ENCODE measurements around the gene BLOC1S3. TPM values are rescaled to one million over a fixed set of nuclear protein-coding genes. Genes with fewer than 3 reads are reported as not detected.

The BLOC1S3 gene
- total RNA-seq, 2 donors from 2014 or later: 9.4 to 11.3 TPM

- Histone ChIP-seq H3K4me3 (ENCODE audit: low read length) (no peak overlapping the region), H3K4me1 (ENCODE audit: control insufficient read depth, insufficient read depth, low read length) (no peaks in the 10 kb centered on the region), H3K36me3 (ENCODE audit: control insufficient read depth, insufficient read depth, low read length) (peaks cover 4% of the 10 kb centered on the region), H3K27me3 (ENCODE audit: control insufficient read depth, insufficient read depth, low read length, poor library complexity, severe bottlenecking) (no peaks in the 10 kb centered on the region), H3K9ac (ENCODE audit: extremely low read depth, low read length, poor library complexity, severe bottlenecking) (no peak overlapping the region), H3K27ac (ENCODE audit: low read depth, low read length) (no peak overlapping the region), H3K9me3 (ENCODE audit: control insufficient read depth, low read length) (no peaks in the 10 kb centered on the region)
- no peak for DNase-seq
- peaks cover 8% of the 10 kb centered on the region for H3K4me1 Mint-ChIP-seq
- no peaks in the 10 kb centered on the region for H3K36me3 Mint-ChIP-seq (ENCODE audit: low read depth)
- 76 to 85% methylated on average over 8 to 13 of the region's 13 CpGs for WGBS, 2 experiments (ENCODE audit: insufficient coverage in 1 of 2, insufficient read length in 1 of 2)
- H3K27ac Mint-ChIP-seq: no peak overlapping the region
- H3K27me3 Mint-ChIP-seq (ENCODE audit: insufficient read depth): no peaks in the 10 kb centered on the region
- TF ChIP-seq CTCF (conservative IDR thresholded peaks at IDR 0.05): no peak
- no peak overlapping the region for H3K4me3 Mint-ChIP-seq
- no peaks in the 10 kb centered on the region for H3K9me3 Mint-ChIP-seq
Observed at GRCh38 chr19:45130888-45131615, 47.5 kb upstream of the BLOC1S3 start.

- peaks cover 4% of the 10 kb centered on the region for H3K36me3 ChIP-seq (ENCODE audit: control insufficient read depth, insufficient read depth, low read length)
- H3K27me3 Mint-ChIP-seq (ENCODE audit: insufficient read depth): no peaks in the 10 kb centered on the region
- no peak overlapping the region for H3K9ac ChIP-seq (ENCODE audit: extremely low read depth, low read length, poor library complexity, severe bottlenecking)
- peaks cover 13% of the 10 kb centered on the region for H3K4me1 Mint-ChIP-seq
- no peak overlapping the region for H3K4me3 ChIP-seq (ENCODE audit: low read length)
- H3K27me3 ChIP-seq (ENCODE audit: control insufficient read depth, insufficient read depth, low read length, poor library complexity, severe bottlenecking): no peaks in the 10 kb centered on the region
- no peaks in the 10 kb centered on the region for H3K4me1 ChIP-seq (ENCODE audit: control insufficient read depth, insufficient read depth, low read length)
- H3K9me3 ChIP-seq (ENCODE audit: control insufficient read depth, low read length): no peaks in the 10 kb centered on the region
- no peak overlapping the region for H3K4me3 Mint-ChIP-seq
- no peaks in the 10 kb centered on the region for H3K9me3 Mint-ChIP-seq
- H3K27ac ChIP-seq (ENCODE audit: low read depth, low read length): no peak overlapping the region
- H3K27ac Mint-ChIP-seq: no peak overlapping the region
- TF ChIP-seq CTCF (conservative IDR thresholded peaks at IDR 0.05): no peak
- WGBS, 2 experiments (ENCODE audit: insufficient coverage in 1 of 2, insufficient read length in 1 of 2): 96 to 99% methylated on average over 8 of the region's 8 CpGs
- no peaks in the 10 kb centered on the region for H3K36me3 Mint-ChIP-seq (ENCODE audit: low read depth)
- DNase-seq: no peak
Observed at GRCh38 chr19:45133661-45134060, 44.9 kb upstream of the BLOC1S3 start.

- Histone ChIP-seq H3K36me3 (ENCODE audit: control insufficient read depth, insufficient read depth, low read length) (peaks cover 4% of the 10 kb centered on the region), H3K9me3 (ENCODE audit: control insufficient read depth, low read length) (no peaks in the 10 kb centered on the region), H3K4me3 (ENCODE audit: low read length) (no peak overlapping the region), H3K27me3 (ENCODE audit: control insufficient read depth, insufficient read depth, low read length, poor library complexity, severe bottlenecking) (no peaks in the 10 kb centered on the region), H3K9ac (ENCODE audit: extremely low read depth, low read length, poor library complexity, severe bottlenecking) (no peak overlapping the region), H3K4me1 (ENCODE audit: control insufficient read depth, insufficient read depth, low read length) (no peaks in the 10 kb centered on the region), H3K27ac (ENCODE audit: low read depth, low read length) (no peak overlapping the region)
- H3K4me3 Mint-ChIP-seq: no peak overlapping the region
- peaks cover 13% of the 10 kb centered on the region for H3K4me1 Mint-ChIP-seq
- 97% methylated on average over 15 to 21 of the region's 21 CpGs for WGBS, 2 experiments (ENCODE audit: insufficient coverage in 1 of 2, insufficient read length in 1 of 2)
- H3K9me3 Mint-ChIP-seq: no peaks in the 10 kb centered on the region
- no peaks in the 10 kb centered on the region for H3K27me3 Mint-ChIP-seq (ENCODE audit: insufficient read depth)
- no peak for DNase-seq
- peaks cover under 1% of the 10 kb centered on the region for H3K36me3 Mint-ChIP-seq (ENCODE audit: low read depth)
- H3K27ac Mint-ChIP-seq: no peak overlapping the region
- no peak for TF ChIP-seq CTCF (conservative IDR thresholded peaks at IDR 0.05)
Observed at GRCh38 chr19:45135176-45135885, 43.3 kb upstream of the BLOC1S3 start.
